ENCODE data around the gene ZNF335. TPM values are rescaled to one million over a fixed set of nuclear protein-coding genes. Genes with fewer than 3 reads are reported as not detected.

The ZNF335 gene
- total and polyA plus RNA-seq, 2 of the 13 experiments (the other 11 are each of a cell fraction or from before 2014, with no cell fraction given) = 9.7 to 13.7 TPM

DNA sequence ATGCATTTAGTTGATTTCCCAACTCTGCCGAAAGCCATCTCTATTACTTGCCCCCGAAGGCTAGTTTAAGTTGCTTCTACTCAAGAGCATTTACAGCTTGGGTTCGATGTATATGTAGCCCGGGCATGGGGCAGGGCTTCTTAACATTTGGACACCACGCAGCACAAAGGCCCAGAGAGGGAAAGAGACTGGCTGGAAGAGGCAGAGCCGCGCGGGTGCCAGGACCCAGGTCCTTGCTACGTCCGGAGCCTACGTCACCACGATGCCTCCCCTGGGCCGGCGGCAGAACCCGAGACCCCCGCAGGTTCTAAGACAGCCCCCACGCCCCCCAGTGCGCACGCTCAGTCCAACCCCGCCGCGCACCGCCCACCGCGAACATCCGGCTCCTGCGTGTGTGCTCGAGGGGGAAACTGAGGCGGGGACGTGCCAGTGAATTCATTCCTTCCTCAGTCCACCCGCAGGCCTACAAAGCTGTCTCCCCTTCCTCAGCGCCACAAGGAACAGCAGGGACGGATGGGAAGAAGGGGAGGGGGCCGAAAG is 37.9 kb downstream of the ZNF335 start (continued):
- TF ChIP-seq MIXL1 (CRISPR knock-in tag; IDR thresholded peaks at IDR 0.05) (no peak; the same call in 1 of the 2 replicates), ZNF614 (CRISPR knock-in tag; IDR thresholded peaks at IDR 0.05; ENCODE audit: borderline replicate concordance) (no peak; the same call in 1 of the 2 replicates), KDM1A (CRISPR knock-in tag; IDR thresholded peaks at IDR 0.05) (peak; percentile 4; the same call in 1 of the 2 replicates), ZNF430 (CRISPR knock-in tag; IDR thresholded peaks at IDR 0.05) (no peak), GFI1 (CRISPR knock-in tag; IDR thresholded peaks at IDR 0.05; ENCODE audit: borderline replicate concordance) (peak; percentile 64; the same call in 1 of the 2 replicates), ZNF629 (CRISPR knock-in tag; conservative IDR thresholded peaks at IDR 0.05) (no peak), KDM5A (IDR thresholded peaks at IDR 0.05; ENCODE audit: borderline replicate concordance, low read length) (no peak; the same call in none of the 2 replicates), ZNF660 (CRISPR knock-in tag; IDR thresholded peaks at IDR 0.05; ENCODE audit: borderline replicate concordance, low read depth) (no peak; the same call in 1 of the 2 replicates), KLF9 (CRISPR knock-in tag; IDR thresholded peaks at IDR 0.05; ENCODE audit: low read depth) (peak; percentile 26; the same call in 1 of the 2 replicates), SRSF9 (IDR thresholded peaks at IDR 0.05; ENCODE audit: borderline replicate concordance, insufficient read depth, low read depth, low read length, poor library complexity, severe bottlenecking) (no peak), ZBTB38 (CRISPR knock-in tag; IDR thresholded peaks at IDR 0.05) (no peak), ZNF770 (CRISPR knock-in tag; IDR thresholded peaks at IDR 0.05) (peak; percentile 21; the same call in 1 of the 2 replicates), KLF15 (CRISPR knock-in tag; IDR thresholded peaks at IDR 0.05; ENCODE audit: borderline replicate concordance) (no peak), HNF4A (CRISPR knock-in tag; IDR thresholded peaks at IDR 0.05) (no peak; the same call in 1 of the 2 replicates), PRDM15 (CRISPR knock-in tag; IDR thresholded peaks at IDR 0.05) (no peak), NFE2L1 (CRISPR knock-in tag; IDR thresholded peaks at IDR 0.05; ENCODE audit: borderline replicate concordance) (no peak), IRF2 (CRISPR knock-in tag; IDR thresholded peaks at IDR 0.05) (no peak), ZNF326 (CRISPR knock-in tag; IDR thresholded peaks at IDR 0.05; ENCODE audit: borderline replicate concordance) (peak; percentile 25; the same call in 1 of the 2 replicates), ZKSCAN8 (CRISPR knock-in tag; IDR thresholded peaks at IDR 0.05; ENCODE audit: borderline replicate concordance) (no peak), ZNF598 (CRISPR knock-in tag; IDR thresholded peaks at IDR 0.05; ENCODE audit: borderline replicate concordance) (peak; percentile 79; the same call in 1 of the 2 replicates), ZNF3 (CRISPR knock-in tag; IDR thresholded peaks at IDR 0.05) (no peak), MAZ (IDR thresholded peaks at IDR 0.05; ENCODE audit: borderline replicate concordance, low read depth, low read length) (no peak), MAZ (CRISPR knock-in tag; IDR thresholded peaks at IDR 0.05; ENCODE audit: low read depth) (no peak), ATRX (CRISPR knock-in tag; IDR thresholded peaks at IDR 0.05; ENCODE audit: borderline replicate concordance) (no peak)
- TF ChIP-seq, protein P1, sequence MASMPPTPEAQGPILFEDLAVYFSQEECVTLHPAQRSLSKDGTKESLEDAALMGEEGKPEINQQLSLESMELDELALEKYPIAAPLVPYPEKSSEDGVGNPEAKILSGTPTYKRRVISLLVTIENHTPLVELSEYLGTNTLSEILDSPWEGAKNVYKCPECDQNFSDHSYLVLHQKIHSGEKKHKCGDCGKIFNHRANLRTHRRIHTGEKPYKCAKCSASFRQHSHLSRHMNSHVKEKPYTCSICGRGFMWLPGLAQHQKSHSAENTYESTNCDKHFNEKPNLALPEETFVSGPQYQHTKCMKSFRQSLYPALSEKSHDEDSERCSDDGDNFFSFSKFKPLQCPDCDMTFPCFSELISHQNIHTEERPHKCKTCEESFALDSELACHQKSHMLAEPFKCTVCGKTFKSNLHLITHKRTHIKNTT (CRISPR knock-in tag; IDR thresholded peaks at IDR 0.05) = no peak

Data from HepG2 (cell line).